Activated CD8-positive, alpha-beta T cell treated with anti-CD3 and anti-CD28 coated beads for 36 hours (primary cell): ENCODE measurements around the gene RRAD. TPM values are rescaled to one million over a fixed set of nuclear protein-coding genes. Genes with fewer than 3 reads are reported as not detected.

ENCODE experiments used
- ATAC-seq: fragments of 200-7000 bp; cut with Tn5 transposase; one replicate; pipeline ENCODE4 v1.10.0; 2021; ENCODE audit warnings: mild to moderate bottlenecking, moderate library complexity
- CTCF ChIA-PET: fragments of 350-600 bp; sonication (Branson Sonifier 250); formaldehyde crosslinking; loops from one replicate; lab custom pipeline; 2021; ENCODE audit warnings: antibody characterized with exemption; lab: Charles Lee
- POLR2A ChIA-PET: fragments of 350-600 bp; sonication (Branson Sonifier 250); formaldehyde crosslinking; loops from one replicate; lab custom pipeline; 2021; ENCODE audit warnings: antibody characterized with exemption; lab: Charles Lee
- DNase-seq: peaks from one replicate; pipeline ENCODE4 v3.0.0-alpha.2; 2020
- H3K27ac Mint-ChIP-seq: one replicate; pipeline ENCODE4 v1.8.0; 2021; ENCODE audit warnings: mild to moderate bottlenecking, mixed read lengths
- H3K27me3 Mint-ChIP-seq: one replicate; pipeline ENCODE4 v1.8.0; 2021; ENCODE audit warnings: mixed read lengths
- H3K36me3 Mint-ChIP-seq: one replicate; pipeline ENCODE4 v1.8.0; 2021; ENCODE audit warnings: low read depth, mixed read lengths
- H3K4me1 Mint-ChIP-seq: one replicate; pipeline ENCODE4 v1.8.0; 2021; ENCODE audit warnings: low read depth, mixed read lengths
- H3K4me3 Mint-ChIP-seq: one replicate; pipeline ENCODE4 v1.8.0; 2021; ENCODE audit warnings: mild to moderate bottlenecking, moderate library complexity, mixed read lengths
- H3K9me3 Mint-ChIP-seq: one replicate; pipeline ENCODE4 v1.8.0; 2021; ENCODE audit warnings: mixed read lengths
- intact Hi-C: fragments of 100-400 bp; cut with micrococcal nuclease; formaldehyde crosslinking; loops from one replicate; pipeline ENCODE4 v1.10.0; 2022
- total RNA-seq, 2 experiments: library from RNA; stranded (reverse); gene quantifications; one replicate each; pipeline ENCODE4 v1.2.3, GENCODE V29; 2021
- TF ChIP-seq, protein P1 (sequence below): fragments of 200-600 bp; IDR thresholded peaks from one replicate; pipeline ENCODE4 v1.8.0; 2022; ENCODE audit warnings: antibody characterized with exemption, mild to moderate bottlenecking

Gene RRAD
- total RNA-seq, 2 experiments from 2014 or later = 0.61 to 1.1 TPM

GRCh38 chr16:66926171-66926947 lies 1.0 kb upstream of the RRAD start:
- H3K27me3 Mint-ChIP-seq = peaks cover 33% of the 10 kb centered on the region
- no peak overlapping the region for H3K4me3 Mint-ChIP-seq
- DNase-seq (no peak), ATAC-seq (no peak)
- TF ChIP-seq, protein P1, sequence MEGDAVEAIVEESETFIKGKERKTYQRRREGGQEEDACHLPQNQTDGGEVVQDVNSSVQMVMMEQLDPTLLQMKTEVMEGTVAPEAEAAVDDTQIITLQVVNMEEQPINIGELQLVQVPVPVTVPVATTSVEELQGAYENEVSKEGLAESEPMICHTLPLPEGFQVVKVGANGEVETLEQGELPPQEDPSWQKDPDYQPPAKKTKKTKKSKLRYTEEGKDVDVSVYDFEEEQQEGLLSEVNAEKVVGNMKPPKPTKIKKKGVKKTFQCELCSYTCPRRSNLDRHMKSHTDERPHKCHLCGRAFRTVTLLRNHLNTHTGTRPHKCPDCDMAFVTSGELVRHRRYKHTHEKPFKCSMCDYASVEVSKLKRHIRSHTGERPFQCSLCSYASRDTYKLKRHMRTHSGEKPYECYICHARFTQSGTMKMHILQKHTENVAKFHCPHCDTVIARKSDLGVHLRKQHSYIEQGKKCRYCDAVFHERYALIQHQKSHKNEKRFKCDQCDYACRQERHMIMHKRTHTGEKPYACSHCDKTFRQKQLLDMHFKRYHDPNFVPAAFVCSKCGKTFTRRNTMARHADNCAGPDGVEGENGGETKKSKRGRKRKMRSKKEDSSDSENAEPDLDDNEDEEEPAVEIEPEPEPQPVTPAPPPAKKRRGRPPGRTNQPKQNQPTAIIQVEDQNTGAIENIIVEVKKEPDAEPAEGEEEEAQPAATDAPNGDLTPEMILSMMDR = no peak
- H3K9me3 Mint-ChIP-seq = no peaks in the 10 kb centered on the region
- no peak overlapping the region for H3K27ac Mint-ChIP-seq
- POLR2A ChIA-PET = interaction anchor here (0.9 to 1.3 kb wide), 4 partner anchors 14 to 46 kb away, joined by 3 to 4 read pairs (median 3); partner anchors contain the start of gene PDP2
- intact Hi-C loops = no loop called here
- H3K4me1 Mint-ChIP-seq = peaks cover 12% of the 10 kb centered on the region
- H3K36me3 Mint-ChIP-seq = no peaks in the 10 kb centered on the region
- CTCF ChIA-PET = interaction anchor here (0.9 to 7.6 kb wide), 8 partner anchors 13 to 100 kb away, joined by 3 to 54 read pairs (median 3); partner anchors contain the start of gene NAE1

GRCh38 chr16:66924527-66925321 lies 611 bp downstream of the RRAD start:
- ChIA-PET POLR2A (interaction anchor here (1.0 kb wide), 1 partner anchor 12 kb away, joined by 3 read pairs; no protein-coding TSS in a partner anchor), CTCF (interaction anchor here (1.0 to 7.6 kb wide), 2 partner anchors 9 to 30 kb away, joined by 4 to 54 read pairs; no protein-coding TSS in a partner anchor)
- Mint-ChIP-seq H3K36me3 (no peaks in the 10 kb centered on the region), H3K4me1 (peaks cover 12% of the 10 kb centered on the region), H3K27me3 (peaks cover 35% of the 10 kb centered on the region), H3K9me3 (no peaks in the 10 kb centered on the region), H3K4me3 (peak overlapping the region; percentile 44), H3K27ac (no peak overlapping the region)
- ATAC-seq = peak; percentile 75
- TF ChIP-seq, protein P1 = peak; percentile 63
- DNase-seq = peak; percentile 53
- intact Hi-C loops = no loop called here

DNA sequence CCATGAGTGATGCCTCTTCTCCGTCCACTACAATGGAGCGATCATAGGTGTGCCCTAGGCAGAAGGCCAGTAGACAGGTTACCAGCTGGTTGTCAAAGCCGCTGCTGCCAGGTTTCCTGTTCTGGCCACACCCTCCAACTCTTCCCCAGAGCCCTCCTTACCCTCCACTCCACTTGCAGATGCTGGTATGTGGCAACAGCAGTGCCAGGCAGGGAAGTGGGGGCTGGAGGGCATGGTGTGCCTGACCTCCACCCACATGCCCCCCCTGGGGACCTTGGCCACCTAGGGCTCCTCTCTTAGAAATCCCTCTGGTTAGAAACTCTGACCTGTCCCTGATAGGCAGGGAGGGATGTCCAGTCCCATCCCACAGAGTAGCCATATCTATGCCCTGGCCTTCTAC lies 1.5 kb downstream of the RRAD start:
- no peaks in the 10 kb centered on the region for H3K9me3 Mint-ChIP-seq
- H3K36me3 Mint-ChIP-seq = no peaks in the 10 kb centered on the region
- ATAC-seq = no peak
- DNase-seq = no peak
- intact Hi-C loops = no loop called here
- H3K4me1 Mint-ChIP-seq = peaks cover 12% of the 10 kb centered on the region
- no peak overlapping the region for H3K4me3 Mint-ChIP-seq
- ChIA-PET CTCF (interaction anchor here (1.3 to 7.6 kb wide), 2 partner anchors 29 to 93 kb away, joined by 3 to 54 read pairs; partner anchors contain the start of gene NAE1), POLR2A (no interaction called here)
- H3K27me3 Mint-ChIP-seq = peaks cover 35% of the 10 kb centered on the region
- no peak overlapping the region for H3K27ac Mint-ChIP-seq
- TF ChIP-seq, protein P1 = no peak

DNA sequence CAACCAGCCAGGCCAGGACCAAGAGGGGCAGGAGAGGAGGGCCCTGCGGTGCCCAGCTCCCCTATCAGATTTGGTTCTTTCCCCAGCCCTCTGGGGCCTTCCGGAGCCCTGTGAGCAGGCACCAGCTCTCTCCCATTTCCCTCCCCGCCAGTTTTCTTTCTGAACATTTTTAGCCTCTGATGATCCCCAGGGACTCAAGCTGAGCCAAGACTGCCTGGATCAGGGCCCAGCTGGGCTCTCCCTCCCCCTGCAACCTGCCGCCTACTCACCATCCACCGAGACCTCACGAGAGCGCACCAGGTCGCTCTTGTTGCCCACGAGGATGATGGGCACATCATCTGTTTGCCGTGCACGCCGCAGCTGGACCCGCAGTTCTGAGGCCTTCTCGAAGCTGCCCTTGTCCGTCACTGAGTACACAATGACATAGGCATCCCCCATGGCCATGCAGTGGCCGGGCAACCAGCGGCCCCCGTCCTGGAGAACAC lies 2.0 kb downstream of the RRAD start:
- peaks cover 10% of the 10 kb centered on the region for H3K4me1 Mint-ChIP-seq
- ChIA-PET POLR2A (no interaction called here), CTCF (interaction anchor here (1.3 to 7.6 kb wide), 2 partner anchors 29 to 93 kb away, joined by 3 to 54 read pairs; partner anchors contain the start of gene NAE1)
- TF ChIP-seq, protein P1 = no peak
- no peaks in the 10 kb centered on the region for H3K9me3 Mint-ChIP-seq
- no peak overlapping the region for H3K4me3 Mint-ChIP-seq
- DNase-seq (no peak), ATAC-seq (no peak)
- intact Hi-C loops = no loop called here
- no peaks in the 10 kb centered on the region for H3K36me3 Mint-ChIP-seq
- H3K27me3 Mint-ChIP-seq = peaks cover 35% of the 10 kb centered on the region
- H3K27ac Mint-ChIP-seq = no peak overlapping the region
